Measurements from ENCODE around the gene FOCAD. TPM values are rescaled to one million over a fixed set of nuclear protein-coding genes. Genes with fewer than 3 reads are reported as not detected.

The FOCAD gene
- total RNA-seq, 1 experiment from 2014 or later: 35.1 TPM

- Histone ChIP-seq H3F3A (ENCODE audit: low read length, unreplicated experiment) (peaks cover 6% of the 10 kb centered on the region), H3K4me3 (ENCODE audit: low read length) (peak overlapping the region; percentile 92), H3K9ac (ENCODE audit: low read length) (peak overlapping the region; percentile 48; the same call in 1 of the 2 replicates), H2AFZ (ENCODE audit: low read length) (no peak overlapping the region), H3K27ac (ENCODE audit: low read length) (peak overlapping the region; percentile 89), H3K4me1 (ENCODE audit: insufficient read depth, low read length) (peaks cover 23% of the 10 kb centered on the region), H3K9me3 (ENCODE audit: low read length) (no peaks in the 10 kb centered on the region), H3K36me3 (ENCODE audit: low read depth, low read length) (peaks cover 3% of the 10 kb centered on the region; the same call in 1 of the 2 replicates), H4K20me1 (ENCODE audit: low read length) (peaks cover 20% of the 10 kb centered on the region; the same call in 1 of the 2 replicates), H3K9me2 (replicated peaks; ENCODE audit: low read length) (no peaks in the 10 kb centered on the region), H3K4me2 (ENCODE audit: low read length) (peak overlapping the region; percentile 97), H3K27me3 (ENCODE audit: low read length) (no peaks in the 10 kb centered on the region), H3K79me2 (ENCODE audit: low read length) (peaks cover 66% of the 10 kb centered on the region)
- POLR2A ChIA-PET (ENCODE audit: unreplicated experiment): interaction anchor here (0.7 kb wide), 1 partner anchor 127 kb away, joined by 4 read pairs; no protein-coding TSS in a partner anchor
- ATAC-seq: no peak
- TF ChIP-seq CTCF (conservative IDR thresholded peaks at IDR 0.05; ENCODE audit: low read depth, low read length) (no peak), EZH2 (IDR thresholded peaks at IDR 0.05; ENCODE audit: low read length, unreplicated experiment) (no peak), EZH2phosphoT487 (IDR thresholded peaks at IDR 0.05; ENCODE audit: borderline replicate concordance, low read length) (no peak)
- BruUV-seq (replicated peaks): no TSS peak
- no peak for DNase-seq
- intact Hi-C loops (cut with micrococcal nuclease): no loop called here
- CTCF ChIA-PET: no interaction called here
These were observed 1.7 kb downstream of the FOCAD start for GRCh38 chr9:20685769-20686168.

GRCh38 chr9:20689833-20690232, 5.8 kb downstream of the FOCAD start:
- Histone ChIP-seq H3K36me3 (ENCODE audit: low read depth, low read length) (peaks cover 3% of the 10 kb centered on the region), H3K9me3 (ENCODE audit: low read length) (no peaks in the 10 kb centered on the region), H2AFZ (ENCODE audit: low read length) (no peak overlapping the region), H3K27me3 (ENCODE audit: low read length) (no peaks in the 10 kb centered on the region), H3K4me3 (ENCODE audit: low read length) (no peak overlapping the region), H3K79me2 (ENCODE audit: low read length) (peaks cover 93% of the 10 kb centered on the region), H3K27ac (ENCODE audit: low read length) (no peak overlapping the region), H3K4me1 (ENCODE audit: insufficient read depth, low read length) (peaks cover 17% of the 10 kb centered on the region), H3F3A (ENCODE audit: low read length, unreplicated experiment) (peaks cover 3% of the 10 kb centered on the region), H3K9me2 (replicated peaks; ENCODE audit: low read length) (no peaks in the 10 kb centered on the region), H4K20me1 (ENCODE audit: low read length) (peaks cover 20% of the 10 kb centered on the region; the same call in 1 of the 2 replicates), H3K9ac (ENCODE audit: low read length) (no peak overlapping the region), H3K4me2 (ENCODE audit: low read length) (no peak overlapping the region)
- intact Hi-C loops (cut with micrococcal nuclease): no loop called here
- POLR2A ChIA-PET (ENCODE audit: unreplicated experiment): no interaction called here
- CTCF ChIA-PET: no interaction called here
- no TSS peak for BruUV-seq (replicated peaks)
- TF ChIP-seq EZH2phosphoT487 (IDR thresholded peaks at IDR 0.05; ENCODE audit: borderline replicate concordance, low read length) (no peak), CTCF (conservative IDR thresholded peaks at IDR 0.05; ENCODE audit: low read depth, low read length) (no peak), EZH2 (IDR thresholded peaks at IDR 0.05; ENCODE audit: low read length, unreplicated experiment) (no peak)
- DNase-seq (no peak), ATAC-seq (no peak)

- ATAC-seq (no peak), DNase-seq (no peak)
- no peaks in the 10 kb centered on the region for H3F3A ChIP-seq (ENCODE audit: low read length, unreplicated experiment)
- no peak for TF ChIP-seq EZH2 (IDR thresholded peaks at IDR 0.05; ENCODE audit: low read length, unreplicated experiment)
- TF ChIP-seq CTCF (conservative IDR thresholded peaks at IDR 0.05; ENCODE audit: low read depth, low read length): no peak
- TF ChIP-seq EZH2phosphoT487 (IDR thresholded peaks at IDR 0.05; ENCODE audit: borderline replicate concordance, low read length): no peak
- no peak overlapping the region for H2AFZ ChIP-seq (ENCODE audit: low read length)
- H3K4me2 ChIP-seq (ENCODE audit: low read length): no peak overlapping the region
- H3K4me3 ChIP-seq (ENCODE audit: low read length): no peak overlapping the region
- CTCF ChIA-PET: no interaction called here
- peaks cover 5% of the 10 kb centered on the region; the same call in 1 of the 2 replicates for H4K20me1 ChIP-seq (ENCODE audit: low read length)
- H3K9me2 ChIP-seq (replicated peaks; ENCODE audit: low read length): no peaks in the 10 kb centered on the region
- intact Hi-C loops (cut with micrococcal nuclease): no loop called here
- no TSS peak for BruUV-seq (replicated peaks)
- no peaks in the 10 kb centered on the region for H3K4me1 ChIP-seq (ENCODE audit: insufficient read depth, low read length)
- no peak overlapping the region for H3K27ac ChIP-seq (ENCODE audit: low read length)
- H3K27me3 ChIP-seq (ENCODE audit: low read length): no peaks in the 10 kb centered on the region
- POLR2A ChIA-PET (ENCODE audit: unreplicated experiment): no interaction called here
- no peaks in the 10 kb centered on the region for H3K9me3 ChIP-seq (ENCODE audit: low read length)
- H3K9ac ChIP-seq (ENCODE audit: low read length): no peak overlapping the region
- peaks cover 76% of the 10 kb centered on the region for H3K79me2 ChIP-seq (ENCODE audit: low read length)
- H3K36me3 ChIP-seq (ENCODE audit: low read depth, low read length): peaks cover 2% of the 10 kb centered on the region; the same call in 1 of the 2 replicates
These were observed 8.5 kb downstream of the FOCAD start for GRCh38 chr9:20692554-20692953.

Measured in PC-3 (cell line).